H1 (cell line): Measurements from ENCODE around the gene ANP32A.
"Not testable (repeated sequence)": the region's sequence is repeated elsewhere in the genome, so short reads cannot be mapped to it uniquely, and the experiment has no call there.

ENCODE experiments used
- CTCF ChIP-seq, 3 experiments: IDR thresholded peaks; 1 replicate in 2 of 3; 2 replicates in 1 of 3; pipeline versions ENCODE4 v1.5.1 to v1.6.1; 2011; ENCODE audit warnings: low read length in 3 of 3, mild to moderate bottlenecking in 3 of 3, inconsistent platforms in 2 of 3, low read depth in 1 of 3, moderate library complexity in 1 of 3; ENCODE audit not compliant: insufficient read depth in 1 of 3; ENCODE audit errors: control extremely low read depth in 1 of 3
- EP300 ChIP-seq, 2 experiments: IDR thresholded peaks; 1 replicate in 1 of 2; 2 replicates in 1 of 2; pipeline ENCODE4 v1.6.1; 2011 to 2012; ENCODE audit warnings: low read depth in 2 of 2, low read length in 2 of 2, mild to moderate bottlenecking in 2 of 2, borderline replicate concordance in 1 of 2, inconsistent platforms in 1 of 2, moderate library complexity in 1 of 2
- NRF1 ChIP-seq: IDR thresholded peaks from 2 replicates; pipeline ENCODE4 v1.6.1; 2011; ENCODE audit warnings: mild to moderate bottlenecking, low read depth, low read length, improper control_type of control experiment
- POLR2AphosphoS5 ChIP-seq: IDR thresholded peaks from 2 replicates; pipeline ENCODE4 v1.6.1; 2011; ENCODE audit warnings: low read depth, low read length
- SP1 ChIP-seq: IDR thresholded peaks from 2 replicates; pipeline ENCODE4 v1.6.1; 2011; ENCODE audit warnings: low read depth, low read length
- TCF12 ChIP-seq: IDR thresholded peaks from 2 replicates; pipeline ENCODE4 v1.6.1; 2011; ENCODE audit warnings: low read depth, mild to moderate bottlenecking, low read length

GRCh38 chr15:68858666-68859065, 38.0 kb upstream of the ANP32A start:
- TF ChIP-seq EP300 (IDR thresholded peaks at IDR 0.05; ENCODE audit: borderline replicate concordance in 1 of 2, low read depth in 2 of 2, low read length in 2 of 2); SP1; CTCF (IDR thresholded peaks at IDR 0.05; ENCODE audit: control extremely low read depth in 1 of 3, insufficient read depth in 1 of 3, low read depth in 1 of 3, low read length in 3 of 3); NRF1; TCF12; POLR2AphosphoS5: not testable (repeated sequence)
